Measurements from ENCODE around the gene SNRPD1. TPM values are rescaled to one million over a fixed set of nuclear protein-coding genes. Genes with fewer than 3 reads are reported as not detected.

Gene SNRPD1
- total RNA-seq, 6 donors from 2014 or later: 2.1 to 35.8 (median 14.4) TPM

DNA sequence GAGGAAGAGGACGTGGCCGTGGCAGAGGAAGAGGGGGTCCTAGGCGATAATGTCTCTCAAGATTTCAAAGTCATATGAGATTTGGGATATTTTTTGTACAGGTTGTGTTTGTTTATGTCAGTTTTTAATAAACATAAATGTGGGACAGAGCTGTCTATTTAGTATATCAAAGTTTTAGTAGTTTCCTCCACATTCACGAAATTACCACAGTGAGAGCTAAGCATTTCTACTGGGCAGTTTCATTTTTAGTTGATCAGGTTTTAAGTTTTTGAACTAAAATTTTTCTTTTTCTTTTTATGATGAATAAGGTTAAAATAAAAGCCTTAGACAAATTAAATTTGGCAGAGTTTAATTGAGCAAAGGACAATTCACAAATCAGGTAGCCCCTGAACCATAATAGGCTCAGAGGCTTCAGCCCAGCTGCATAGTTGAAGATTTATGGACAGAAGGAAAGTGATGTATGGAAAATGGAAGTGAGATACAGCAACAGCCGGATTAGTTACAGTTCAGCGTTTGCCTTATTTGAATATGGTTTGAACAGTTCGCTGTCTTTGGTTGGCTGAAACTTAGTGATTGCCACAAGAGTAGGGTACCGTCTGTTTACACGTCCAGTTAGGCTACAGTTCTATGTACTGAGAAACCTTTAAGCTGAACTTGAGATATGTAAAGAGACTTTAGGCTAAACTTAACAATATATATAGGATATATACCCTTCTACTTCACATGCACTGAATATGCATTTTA is 17.1 kb downstream of the SNRPD1 start:
- H3K4me3 ChIP-seq: no peak overlapping the region
- no peaks in the 10 kb centered on the region for H3K27me3 ChIP-seq
- peaks cover 6 to 70% (median 35%) of the 10 kb centered on the region in 4 donors for H3K36me3 ChIP-seq
- H3K9me3 ChIP-seq: no peaks in the 10 kb centered on the region
- no peak overlapping the region for H3K27ac ChIP-seq
- DNase-seq (no peak), ATAC-seq (ENCODE audit: low FRiP score in 2 of 2) (no peak)
- no peaks in the 10 kb centered on the region for H3K4me1 ChIP-seq
- 66 to 67% methylated on average over 9 of the region's 9 CpGs for whole genome bisulfite sequencing, 2 donors
- TF ChIP-seq CTCF (IDR thresholded peaks at IDR 0.05) (no peak), EP300 (IDR thresholded peaks at IDR 0.05) (no peak), POLR2A (IDR thresholded peaks at IDR 0.05) (no peak), POLR2AphosphoS5 (IDR thresholded peaks at IDR 0.05) (no peak)

DNA sequence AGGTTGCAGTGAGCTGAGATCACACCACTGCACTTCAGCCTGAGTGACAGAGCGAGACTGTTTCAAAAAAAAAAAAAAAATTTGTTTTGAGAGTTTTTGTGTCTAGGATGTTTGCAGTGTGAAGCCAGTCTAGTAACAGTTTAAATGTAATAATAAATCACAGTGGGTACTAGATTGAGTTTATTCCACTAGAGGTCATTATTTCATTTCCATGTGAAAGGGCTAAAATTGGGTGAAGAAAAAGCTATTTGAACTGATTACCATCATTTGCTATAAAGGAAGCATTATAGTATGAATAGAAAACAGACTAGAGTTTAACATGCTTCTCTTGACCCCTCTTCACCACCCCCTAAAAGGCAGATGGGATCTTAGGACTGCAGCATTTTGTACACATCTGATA is 20.3 kb downstream of the SNRPD1 start:
- 100% methylated on average over 1 of the region's 1 CpG for WGBS, 2 donors
- ATAC-seq (ENCODE audit: low FRiP score in 2 of 2): no peak
- TF ChIP-seq POLR2A (IDR thresholded peaks at IDR 0.05): no peak
- TF ChIP-seq POLR2AphosphoS5 (IDR thresholded peaks at IDR 0.05): no peak
- no peak for TF ChIP-seq CTCF (IDR thresholded peaks at IDR 0.05)
- no peak for TF ChIP-seq EP300 (IDR thresholded peaks at IDR 0.05)
- DNase-seq: no peak
- H3K4me3 ChIP-seq: no peak overlapping the region
- no peak overlapping the region for H3K27ac ChIP-seq
- no peaks in the 10 kb centered on the region for H3K4me1 ChIP-seq
- peaks cover 3 to 40% (median 16%) of the 10 kb centered on the region in 4 donors for H3K36me3 ChIP-seq
- no peaks in the 10 kb centered on the region for H3K9me3 ChIP-seq
- no peaks in the 10 kb centered on the region for H3K27me3 ChIP-seq

DNA sequence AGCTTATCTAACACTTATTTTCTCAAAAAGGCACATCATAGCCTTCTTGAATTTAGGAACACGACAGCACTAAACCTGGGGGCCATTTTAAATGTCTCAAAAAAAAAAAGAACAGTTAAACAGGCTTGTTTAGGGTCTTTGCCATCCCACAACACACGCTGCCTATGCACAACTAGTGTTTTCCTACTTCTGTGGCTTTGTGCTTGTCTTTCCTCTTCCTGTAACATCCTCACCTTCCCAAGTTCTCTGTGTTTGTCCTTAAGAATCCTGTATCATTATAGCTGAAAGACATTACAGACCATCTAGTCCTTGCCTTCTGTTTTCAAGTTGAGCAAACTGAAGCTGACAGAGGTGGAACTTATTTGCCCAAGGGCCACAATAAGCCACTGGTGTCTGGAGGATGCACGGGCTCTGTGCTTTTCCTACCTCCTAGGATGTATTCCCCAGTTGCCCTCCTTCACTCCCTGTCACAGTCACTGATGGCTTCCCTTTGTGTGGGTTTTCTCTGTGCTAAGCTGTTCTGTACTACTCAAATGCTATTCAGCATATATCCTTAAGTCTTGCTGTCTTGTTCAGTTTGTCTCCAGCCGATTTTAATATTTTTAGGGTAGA is 22.6 kb downstream of the SNRPD1 start:
- no peak for ATAC-seq (ENCODE audit: low FRiP score in 2 of 2)
- H3K27me3 ChIP-seq: no peaks in the 10 kb centered on the region
- no peaks in the 10 kb centered on the region for H3K9me3 ChIP-seq
- peaks cover 0 to 22% (median 14%) of the 10 kb centered on the region in 4 donors for H3K36me3 ChIP-seq
- no peak overlapping the region for H3K27ac ChIP-seq
- H3K4me1 ChIP-seq: no peaks in the 10 kb centered on the region
- TF ChIP-seq POLR2A (IDR thresholded peaks at IDR 0.05) (no peak), EP300 (IDR thresholded peaks at IDR 0.05) (no peak), POLR2AphosphoS5 (IDR thresholded peaks at IDR 0.05) (no peak), CTCF (IDR thresholded peaks at IDR 0.05) (no peak)
- DNase-seq: no peak
- WGBS, 2 donors: 89% methylated on average over 4 of the region's 4 CpGs
- H3K4me3 ChIP-seq: no peak overlapping the region

GRCh38 chr18:21636769-21637168 is 24.7 kb downstream of the SNRPD1 start:
- DNase-seq (no peak), ATAC-seq (ENCODE audit: low FRiP score in 2 of 2) (no peak)
- TF ChIP-seq POLR2A (IDR thresholded peaks at IDR 0.05) (no peak), CTCF (IDR thresholded peaks at IDR 0.05) (no peak), EP300 (IDR thresholded peaks at IDR 0.05) (no peak), POLR2AphosphoS5 (IDR thresholded peaks at IDR 0.05) (no peak)
- WGBS, 2 donors: 94 to 96% methylated on average over 13 of the region's 13 CpGs
- Histone ChIP-seq H3K27me3 (no peaks in the 10 kb centered on the region), H3K4me1 (no peaks in the 10 kb centered on the region), H3K4me3 (no peak overlapping the region), H3K9me3 (no peaks in the 10 kb centered on the region), H3K36me3 (peaks cover 0 to 9% (median 4%) of the 10 kb centered on the region in 4 donors), H3K27ac (no peak overlapping the region)

Measured in upper lobe of left lung (tissue), 6 donors.